Breast epithelium (tissue), 3 donors: ENCODE data around the gene CACNG4.

Experiments used
- CTCF ChIP-seq, 3 donors: fragments of 450-650 bp; IDR thresholded peaks; one replicate each; pipeline ENCODE4 v1.5.1; 2016 to 2017; ENCODE audit warnings: antibody characterized with exemption in 3 of 3, mild to moderate bottlenecking in 3 of 3, moderate library complexity in 3 of 3
- POLR2AphosphoS5 ChIP-seq, 3 donors: sonication (generic); formaldehyde crosslinking; IDR thresholded peaks; one replicate each; pipeline ENCODE4 v1.6.1; 2017; ENCODE audit warnings: antibody characterized with exemption in 3 of 3

- no peak for TF ChIP-seq CTCF (IDR thresholded peaks at IDR 0.05)
- no peak for TF ChIP-seq POLR2AphosphoS5 (IDR thresholded peaks at IDR 0.05)
These were observed 8.7 kb upstream of the CACNG4 start for GRCh38 chr17:66955821-66956220.
